Retinal pigment epithelial cell (primary cell): ENCODE data around the gene LSR.

Experiments
- DNase-seq: peaks from one replicate; pipeline ENCODE4 v3.0.0-alpha.2; 2010; ENCODE audit warnings: low read depth
- H3K4me3 ChIP-seq: 2 replicates; pipeline ENCODE4 v1.5.1; 2011; ENCODE audit warnings: mild to moderate bottlenecking, low read length, control low read depth, moderate library complexity
- TF ChIP-seq, protein P1 (sequence below): conservative IDR thresholded peaks from 2 replicates; pipeline ENCODE4 v1.5.1; 2011; ENCODE audit warnings: low read depth, low read length, control low read depth, inconsistent platforms

Gene LSR

DNA sequence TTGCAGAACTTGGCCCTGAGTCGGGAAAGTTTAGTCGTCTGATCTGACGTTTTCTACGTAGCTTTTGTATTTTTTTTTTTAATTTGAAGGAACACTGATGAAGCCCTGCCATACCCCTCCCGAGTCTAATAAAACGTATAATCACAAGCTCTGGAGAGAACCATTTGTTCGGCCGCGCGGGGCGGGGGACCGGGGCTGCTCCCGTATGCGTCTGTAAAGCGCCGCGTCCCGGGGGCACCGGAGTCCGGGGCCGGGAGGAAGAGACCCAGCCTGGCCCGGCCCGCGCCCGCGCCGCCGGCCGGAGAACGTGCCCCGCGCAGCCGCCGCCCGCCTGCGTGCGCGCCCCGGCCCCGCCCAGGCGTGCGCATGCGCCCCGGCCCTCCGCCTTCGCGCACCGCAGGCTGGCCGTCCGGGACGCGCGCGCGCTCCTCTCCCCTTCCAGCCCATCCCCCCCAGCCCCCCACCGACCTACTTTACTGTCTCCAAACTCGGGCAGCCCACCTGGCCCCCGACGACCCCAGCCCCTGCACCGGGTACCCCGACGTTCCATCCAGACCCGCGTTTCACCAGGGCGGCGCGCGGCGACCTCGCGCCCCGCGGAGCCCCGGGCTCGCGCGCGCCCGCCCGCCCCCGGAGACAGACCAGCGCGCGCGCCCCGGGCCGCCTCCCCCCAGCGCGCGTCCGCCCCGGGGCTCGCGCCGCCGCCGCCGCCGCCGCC lies 19.2 kb downstream of the LSR start:
- H3K4me3 ChIP-seq: peak overlapping the region; percentile 80
- no peak for DNase-seq
- TF ChIP-seq, protein P1, sequence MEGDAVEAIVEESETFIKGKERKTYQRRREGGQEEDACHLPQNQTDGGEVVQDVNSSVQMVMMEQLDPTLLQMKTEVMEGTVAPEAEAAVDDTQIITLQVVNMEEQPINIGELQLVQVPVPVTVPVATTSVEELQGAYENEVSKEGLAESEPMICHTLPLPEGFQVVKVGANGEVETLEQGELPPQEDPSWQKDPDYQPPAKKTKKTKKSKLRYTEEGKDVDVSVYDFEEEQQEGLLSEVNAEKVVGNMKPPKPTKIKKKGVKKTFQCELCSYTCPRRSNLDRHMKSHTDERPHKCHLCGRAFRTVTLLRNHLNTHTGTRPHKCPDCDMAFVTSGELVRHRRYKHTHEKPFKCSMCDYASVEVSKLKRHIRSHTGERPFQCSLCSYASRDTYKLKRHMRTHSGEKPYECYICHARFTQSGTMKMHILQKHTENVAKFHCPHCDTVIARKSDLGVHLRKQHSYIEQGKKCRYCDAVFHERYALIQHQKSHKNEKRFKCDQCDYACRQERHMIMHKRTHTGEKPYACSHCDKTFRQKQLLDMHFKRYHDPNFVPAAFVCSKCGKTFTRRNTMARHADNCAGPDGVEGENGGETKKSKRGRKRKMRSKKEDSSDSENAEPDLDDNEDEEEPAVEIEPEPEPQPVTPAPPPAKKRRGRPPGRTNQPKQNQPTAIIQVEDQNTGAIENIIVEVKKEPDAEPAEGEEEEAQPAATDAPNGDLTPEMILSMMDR: no peak

GRCh38 chr19:35268536-35269437 lies 20.0 kb downstream of the LSR start, which contains the start of gene USF2:
Gene USF2 (plus strand): TSS chr19:35268962. CDS start chr19:35269102, 140 bp downstream.
- no peak for DNase-seq
- TF ChIP-seq, protein P1: no peak
- peak within 1 kb of the TSS; percentile 80 for H3K4me3 ChIP-seq

DNA sequence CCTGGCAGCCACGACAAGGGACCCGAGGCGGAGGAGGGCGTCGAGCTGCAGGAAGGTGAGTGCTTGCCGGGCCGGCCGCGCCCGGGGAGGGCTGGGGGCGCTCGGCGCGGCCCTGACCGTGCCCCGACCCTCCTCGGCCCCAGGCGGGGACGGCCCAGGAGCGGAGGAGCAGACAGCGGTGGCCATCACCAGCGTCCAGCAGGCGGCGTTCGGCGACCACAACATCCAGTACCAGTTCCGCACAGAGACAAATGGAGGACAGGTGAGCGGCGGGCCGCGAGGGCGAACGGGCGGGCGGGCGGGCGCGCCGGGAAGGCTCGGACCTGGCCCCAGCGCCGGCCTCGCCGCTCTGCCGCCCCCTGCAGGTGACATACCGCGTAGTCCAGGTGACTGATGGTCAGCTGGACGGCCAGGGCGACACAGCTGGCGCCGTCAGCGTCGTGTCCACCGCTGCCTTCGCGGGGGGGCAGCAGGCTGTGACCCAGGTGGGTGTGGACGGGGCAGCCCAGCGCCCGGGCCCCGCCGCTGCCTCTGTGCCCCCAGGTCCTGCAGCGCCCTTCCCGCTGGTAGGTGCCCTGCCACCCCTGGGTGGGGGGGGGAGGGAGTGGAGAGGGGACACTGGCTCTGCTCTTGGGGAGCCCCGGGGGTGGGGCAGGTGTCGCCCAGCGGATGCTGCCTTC lies 20.8 kb downstream of the LSR start:
- no peak for DNase-seq
- peak overlapping the region; percentile 43 for H3K4me3 ChIP-seq
- TF ChIP-seq, protein P1: peak; percentile 55

DNA sequence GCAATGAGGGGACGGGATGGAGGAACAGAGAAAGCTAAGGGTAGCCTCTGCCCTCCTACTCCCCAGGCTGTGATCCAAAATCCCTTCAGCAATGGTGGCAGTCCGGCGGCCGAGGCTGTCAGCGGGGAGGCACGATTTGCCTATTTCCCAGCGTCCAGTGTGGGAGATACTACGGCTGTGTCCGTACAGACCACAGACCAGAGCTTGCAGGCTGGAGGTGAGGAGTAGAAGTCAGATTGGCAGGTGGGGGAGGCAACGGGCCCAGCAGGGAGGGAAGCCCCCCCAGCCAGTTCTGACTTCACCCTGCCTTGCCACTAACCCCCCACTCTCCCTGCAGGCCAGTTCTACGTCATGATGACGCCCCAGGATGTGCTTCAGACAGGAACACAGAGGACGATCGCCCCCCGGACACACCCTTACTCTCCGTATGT lies 21.6 kb downstream of the LSR start:
- TF ChIP-seq, protein P1: no peak
- no peak for DNase-seq
- no peak overlapping the region for H3K4me3 ChIP-seq

GRCh38 chr19:35271546-35271945 lies 22.7 kb downstream of the LSR start:
- no peak overlapping the region for H3K4me3 ChIP-seq
- TF ChIP-seq, protein P1: no peak
- DNase-seq: no peak

- TF ChIP-seq, protein P1: no peak
- H3K4me3 ChIP-seq: no peak overlapping the region
- no peak for DNase-seq
Measured at GRCh38 chr19:35272122-35272719, 23.4 kb downstream of the LSR start.
